SK-N-SH (cell line): ENCODE results near the gene ARL4A.
A peak's percentile ranks its signal among the peaks of the same experiment; 100 is the strongest.

Experiments used
- CTCF ChIP-seq: fragments of 200-600 bp; sonication (generic); IDR thresholded peaks from 2 replicates; pipeline ENCODE4 v1.6.1; 2017; ENCODE audit warnings: antibody characterized with exemption, mild to moderate bottlenecking, moderate library complexity
- FOXM1 ChIP-seq: IDR thresholded peaks from 2 replicates; pipeline ENCODE4 v1.4.0; 2012; ENCODE audit warnings: low read depth, mild to moderate bottlenecking
- GABPA ChIP-seq: IDR thresholded peaks from 2 replicates; pipeline ENCODE4 v1.4.0; 2012; ENCODE audit warnings: low read depth, mild to moderate bottlenecking
- NFIC ChIP-seq: IDR thresholded peaks from 2 replicates; pipeline ENCODE4 v1.4.0; 2012; ENCODE audit warnings: borderline replicate concordance
- PBX3 ChIP-seq: IDR thresholded peaks from 2 replicates; pipeline ENCODE4; 2012
- POLR2AphosphoS5 ChIP-seq: IDR thresholded peaks from 2 replicates; pipeline ENCODE4 v1.6.1; 2012; ENCODE audit warnings: low read depth, low read length
- RAD21 ChIP-seq: IDR thresholded peaks from 2 replicates; pipeline ENCODE4 v1.6.1; 2012; ENCODE audit warnings: mild to moderate bottlenecking, low read length
- REST ChIP-seq: IDR thresholded peaks from 2 replicates; pipeline ENCODE4 v1.6.1; 2012; ENCODE audit warnings: mild to moderate bottlenecking, low read depth, low read length, moderate library complexity
- SMC3 ChIP-seq: IDR thresholded peaks from 2 replicates; pipeline ENCODE4 v1.6.1; 2012; ENCODE audit warnings: low read depth, low read length, improper control_type of control experiment
- TAF1 ChIP-seq: IDR thresholded peaks from 2 replicates; pipeline ENCODE4 v1.6.1; 2012; ENCODE audit warnings: low read depth, mild to moderate bottlenecking, low read length, moderate library complexity, borderline replicate concordance
- TCF12 ChIP-seq: IDR thresholded peaks from 2 replicates; pipeline ENCODE4 v1.4.0; 2012
- USF1 ChIP-seq: IDR thresholded peaks from 2 replicates; pipeline ENCODE4 v1.4.0; 2012; ENCODE audit warnings: low read depth, borderline replicate concordance

- TF ChIP-seq CTCF (no peak), POLR2AphosphoS5 (no peak; the same call in 1 of the 2 replicates), REST (no peak), FOXM1 (no peak), TCF12 (peak; percentile 59; the same call in 1 of the 2 replicates), RAD21 (no peak), PBX3 (peak; percentile 44; the same call in 1 of the 2 replicates), TAF1 (no peak), NFIC (peak; percentile 95), GABPA (no peak), USF1 (no peak), SMC3 (no peak)
These were observed 33.9 kb upstream of the ARL4A start for GRCh38 chr7:12653518-12653917.
